Measurements from ENCODE around the gene AKT3.

DNA sequence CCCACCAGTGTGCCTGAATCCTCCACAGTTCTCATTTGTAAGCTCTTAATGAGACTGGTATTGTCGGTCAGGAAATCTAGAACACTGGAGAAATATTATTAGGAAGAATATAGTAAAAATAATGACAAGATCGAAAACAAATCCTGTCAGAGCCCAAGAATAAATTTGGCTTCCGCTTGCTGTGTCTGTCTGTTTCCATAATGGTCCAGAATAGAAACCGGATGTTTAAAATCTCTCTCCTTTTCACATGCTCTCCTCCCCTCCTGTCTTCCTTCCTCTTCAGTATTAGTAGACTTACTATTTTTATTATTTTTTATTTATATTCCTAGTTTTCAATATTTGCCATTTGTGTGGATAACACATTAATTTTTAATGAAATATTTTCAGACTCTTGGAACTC lies 406.5 kb downstream of the AKT3 start:
- TF ChIP-seq, protein P1, sequence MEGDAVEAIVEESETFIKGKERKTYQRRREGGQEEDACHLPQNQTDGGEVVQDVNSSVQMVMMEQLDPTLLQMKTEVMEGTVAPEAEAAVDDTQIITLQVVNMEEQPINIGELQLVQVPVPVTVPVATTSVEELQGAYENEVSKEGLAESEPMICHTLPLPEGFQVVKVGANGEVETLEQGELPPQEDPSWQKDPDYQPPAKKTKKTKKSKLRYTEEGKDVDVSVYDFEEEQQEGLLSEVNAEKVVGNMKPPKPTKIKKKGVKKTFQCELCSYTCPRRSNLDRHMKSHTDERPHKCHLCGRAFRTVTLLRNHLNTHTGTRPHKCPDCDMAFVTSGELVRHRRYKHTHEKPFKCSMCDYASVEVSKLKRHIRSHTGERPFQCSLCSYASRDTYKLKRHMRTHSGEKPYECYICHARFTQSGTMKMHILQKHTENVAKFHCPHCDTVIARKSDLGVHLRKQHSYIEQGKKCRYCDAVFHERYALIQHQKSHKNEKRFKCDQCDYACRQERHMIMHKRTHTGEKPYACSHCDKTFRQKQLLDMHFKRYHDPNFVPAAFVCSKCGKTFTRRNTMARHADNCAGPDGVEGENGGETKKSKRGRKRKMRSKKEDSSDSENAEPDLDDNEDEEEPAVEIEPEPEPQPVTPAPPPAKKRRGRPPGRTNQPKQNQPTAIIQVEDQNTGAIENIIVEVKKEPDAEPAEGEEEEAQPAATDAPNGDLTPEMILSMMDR (IDR thresholded peaks at IDR 0.05; ENCODE audit: low read depth, low read length, poor library complexity, severe bottlenecking): no peak
- TF ChIP-seq EZH2phosphoT487 (IDR thresholded peaks at IDR 0.05; ENCODE audit: borderline replicate concordance, low read length): no peak
